OCI-LY7 (cell line): ENCODE results near the gene ASPRV1. TPM values are rescaled to one million over a fixed set of nuclear protein-coding genes. Genes with fewer than 3 reads are reported as not detected.

Experiments
- BruUV-seq: library from RNA; stranded (reverse); fragments of 400-500 nt; replicated peaks from 2 replicates; lab custom pipeline; 2021; lab: Mats Ljungman, UMichigan
- CTCF ChIA-PET: fragments of 300-600 bp; sonication (Branson Sonifier 250); formaldehyde crosslinking; loops from one replicate; lab custom pipeline; 2022; ENCODE audit warnings: antibody characterized with exemption; ENCODE audit not compliant: unreplicated experiment; lab: Charles Lee
- POLR2A ChIA-PET: fragments of 300-600 bp; sonication (Branson Sonifier 250); formaldehyde crosslinking; loops from one replicate; lab custom pipeline; 2022; ENCODE audit warnings: antibody characterized with exemption; lab: Charles Lee
- DNase-seq: peaks from one replicate; pipeline ENCODE4 v3.0.0-alpha.2; 2015; ENCODE audit warnings: low spot score
- H2AFZ ChIP-seq: fragments of 200-600 bp; sonication (generic), shearing (Covaris generic); 2 replicates; pipeline ENCODE4 v1.6.1; 2014; ENCODE audit warnings: mild to moderate bottlenecking, antibody characterized with exemption, low read length, moderate library complexity
- H3K27ac ChIP-seq: fragments of 200-600 bp; sonication (generic); 2 replicates; pipeline ENCODE4 v1.5.1; 2014; ENCODE audit warnings: mixed run types, low read depth, mild to moderate bottlenecking, moderate library complexity, low read length, inconsistent platforms; ENCODE audit not compliant: poor library complexity, severe bottlenecking
- H3K36me3 ChIP-seq: fragments of 200-600 bp; sonication (generic); 2 replicates; pipeline ENCODE4 v1.6.1; 2014; ENCODE audit warnings: mild to moderate bottlenecking, antibody characterized with exemption, low read length, moderate library complexity, mixed read lengths; ENCODE audit not compliant: insufficient read depth
- H3K4me1 ChIP-seq: fragments of 200-600 bp; sonication (generic); 2 replicates; pipeline ENCODE4 v1.5.1; 2014; ENCODE audit warnings: mild to moderate bottlenecking, low read length; ENCODE audit not compliant: insufficient read depth, poor library complexity, severe bottlenecking
- H3K4me2 ChIP-seq: fragments of 200-600 bp; sonication (generic); 2 replicates; pipeline ENCODE4 v1.6.1; 2014; ENCODE audit warnings: mild to moderate bottlenecking, low read length
- H3K4me3 ChIP-seq: fragments of 200-600 bp; sonication (generic); 2 replicates; pipeline ENCODE4 v1.5.1; 2014; ENCODE audit warnings: mild to moderate bottlenecking, low read depth, low read length; ENCODE audit not compliant: poor library complexity, severe bottlenecking
- H3K79me2 ChIP-seq: fragments of 200-600 bp; sonication (generic); 2 replicates; pipeline ENCODE4 v1.6.1; 2016; ENCODE audit warnings: low read depth, mild to moderate bottlenecking, low read length, moderate library complexity, mixed read lengths; ENCODE audit not compliant: insufficient read depth
- H3K9me2 ChIP-seq: fragments of 200-600 bp; sonication (generic); 2 replicates; pipeline ENCODE4 v1.6.1; 2016; ENCODE audit warnings: mild to moderate bottlenecking, low read length, mixed read lengths; ENCODE audit not compliant: insufficient read depth
- H3K9me3 ChIP-seq: fragments of 200-600 bp; sonication (generic); 2 replicates; pipeline ENCODE4 v1.6.1; 2014; ENCODE audit warnings: mild to moderate bottlenecking, mixed run types, low read length, mixed read lengths
- H4K20me1 ChIP-seq: fragments of 200-600 bp; sonication (generic); 2 replicates; pipeline ENCODE4 v1.6.1; 2014; ENCODE audit warnings: mild to moderate bottlenecking, antibody characterized with exemption, low read length, moderate library complexity, mixed read lengths; ENCODE audit not compliant: insufficient read depth
- EZH2phosphoT487 ChIP-seq: fragments of 200-600 bp; sonication (generic); IDR thresholded peaks from 2 replicates; pipeline ENCODE4 v1.6.1; 2018; ENCODE audit warnings: low read depth, borderline replicate concordance, mild to moderate bottlenecking, mixed run types, antibody characterized with exemption, low read length, moderate library complexity, mixed read lengths
- intact Hi-C: fragments of 100-400 bp; cut with micrococcal nuclease; formaldehyde crosslinking; loops from one replicate; pipeline ENCODE4 v1.10.0; 2022; ENCODE audit not compliant: unreplicated experiment
- total RNA-seq, 2 experiments: library from RNA; depleted of rRNA in 1 of 2; stranded (reverse); fragments of >200 nt in 1 of 2; shearing (Covaris generic) in 1 of 2; gene quantifications; 2 replicates each; pipeline ENCODE4 v1.2.3, GENCODE V29; 2014 to 2022
- TF ChIP-seq, protein P1 (sequence below): fragments of 200-600 bp; sonication (generic); conservative IDR thresholded peaks from 2 replicates; pipeline ENCODE4 v1.5.1; 2014; ENCODE audit warnings: mild to moderate bottlenecking, antibody characterized with exemption, low read length, moderate library complexity, mixed read lengths

The ASPRV1 gene
- total RNA-seq, 2 experiments from 2014 or later, result 1.3 to 1.4 TPM

DNA sequence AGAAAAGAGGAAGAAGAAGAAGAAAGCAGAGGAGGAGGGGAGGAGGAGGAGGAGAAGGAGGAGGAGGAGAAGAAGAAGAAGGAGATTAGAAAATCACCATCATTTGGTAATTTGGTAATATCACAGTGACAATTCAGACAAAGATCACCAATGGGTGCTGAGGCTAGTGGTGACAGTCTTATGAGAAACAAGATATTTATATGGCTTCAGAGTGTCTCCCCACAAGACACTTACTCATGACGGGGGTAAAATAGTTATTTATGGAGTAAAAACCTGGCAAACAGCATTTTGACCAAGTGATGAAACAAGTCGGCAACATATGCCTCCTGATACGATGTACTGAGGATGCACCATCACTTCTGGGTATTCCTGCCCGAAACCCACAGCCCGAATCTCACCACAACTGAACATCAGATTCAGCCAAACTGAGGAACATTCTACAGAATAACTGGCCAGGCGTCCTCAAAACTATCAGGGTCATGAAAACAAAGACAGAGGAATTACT, 4.9 kb downstream of the ASPRV1 start:
- ChIA-PET CTCF (no interaction called here), POLR2A (no interaction called here)
- Histone ChIP-seq H3K4me1 (no peaks in the 10 kb centered on the region), H3K79me2 (no peaks in the 10 kb centered on the region), H3K9me3 (no peaks in the 10 kb centered on the region), H3K36me3 (no peaks in the 10 kb centered on the region), H3K4me3 (no peak overlapping the region), H4K20me1 (no peaks in the 10 kb centered on the region), H3K9me2 (no peaks in the 10 kb centered on the region), H3K27ac (no peak overlapping the region), H3K4me2 (no peak overlapping the region), H2AFZ (no peak overlapping the region)
- DNase-seq, result no peak
- no peak for TF ChIP-seq EZH2phosphoT487
- TF ChIP-seq, protein P1, sequence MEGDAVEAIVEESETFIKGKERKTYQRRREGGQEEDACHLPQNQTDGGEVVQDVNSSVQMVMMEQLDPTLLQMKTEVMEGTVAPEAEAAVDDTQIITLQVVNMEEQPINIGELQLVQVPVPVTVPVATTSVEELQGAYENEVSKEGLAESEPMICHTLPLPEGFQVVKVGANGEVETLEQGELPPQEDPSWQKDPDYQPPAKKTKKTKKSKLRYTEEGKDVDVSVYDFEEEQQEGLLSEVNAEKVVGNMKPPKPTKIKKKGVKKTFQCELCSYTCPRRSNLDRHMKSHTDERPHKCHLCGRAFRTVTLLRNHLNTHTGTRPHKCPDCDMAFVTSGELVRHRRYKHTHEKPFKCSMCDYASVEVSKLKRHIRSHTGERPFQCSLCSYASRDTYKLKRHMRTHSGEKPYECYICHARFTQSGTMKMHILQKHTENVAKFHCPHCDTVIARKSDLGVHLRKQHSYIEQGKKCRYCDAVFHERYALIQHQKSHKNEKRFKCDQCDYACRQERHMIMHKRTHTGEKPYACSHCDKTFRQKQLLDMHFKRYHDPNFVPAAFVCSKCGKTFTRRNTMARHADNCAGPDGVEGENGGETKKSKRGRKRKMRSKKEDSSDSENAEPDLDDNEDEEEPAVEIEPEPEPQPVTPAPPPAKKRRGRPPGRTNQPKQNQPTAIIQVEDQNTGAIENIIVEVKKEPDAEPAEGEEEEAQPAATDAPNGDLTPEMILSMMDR, result no peak
- intact Hi-C loops, result no loop called here
- BruUV-seq, result no TSS peak

DNA sequence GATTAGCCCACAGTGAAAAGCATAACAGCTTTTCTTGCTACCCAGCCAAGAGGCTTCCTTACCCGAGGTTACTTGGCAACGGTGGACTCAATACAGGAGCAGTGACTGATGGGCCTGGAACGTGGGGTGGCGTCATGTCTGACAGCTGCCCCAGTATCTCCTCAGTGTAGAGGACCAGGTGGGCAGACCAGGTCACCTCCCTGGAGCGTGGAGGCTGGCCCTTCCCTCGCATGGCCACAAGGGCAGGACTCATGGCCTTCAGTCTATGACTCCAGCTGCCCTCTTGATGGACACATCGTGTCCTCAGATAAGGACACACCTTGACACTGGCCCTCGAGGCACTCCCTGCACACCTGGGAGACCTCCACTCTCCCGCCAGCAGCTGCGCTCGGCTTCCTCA, 6.4 kb downstream of the ASPRV1 start:
- no peak for DNase-seq
- POLR2A ChIA-PET, result interaction anchor here (0.5 kb wide), 1 partner anchor 11 kb away, joined by 3 read pairs; no protein-coding TSS in a partner anchor
- no peaks in the 10 kb centered on the region for H4K20me1 ChIP-seq
- CTCF ChIA-PET, result no interaction called here
- no peaks in the 10 kb centered on the region for H3K9me2 ChIP-seq
- no TSS peak for BruUV-seq
- no peaks in the 10 kb centered on the region for H3K9me3 ChIP-seq
- H3K4me1 ChIP-seq, result no peaks in the 10 kb centered on the region
- intact Hi-C loops, result no loop called here
- no peak overlapping the region for H3K4me2 ChIP-seq
- H3K4me3 ChIP-seq, result no peak overlapping the region
- no peaks in the 10 kb centered on the region for H3K79me2 ChIP-seq
- no peak overlapping the region for H2AFZ ChIP-seq
- H3K27ac ChIP-seq, result no peak overlapping the region
- H3K36me3 ChIP-seq, result no peaks in the 10 kb centered on the region
- TF ChIP-seq, protein P1, result no peak
- TF ChIP-seq EZH2phosphoT487, result no peak

DNA sequence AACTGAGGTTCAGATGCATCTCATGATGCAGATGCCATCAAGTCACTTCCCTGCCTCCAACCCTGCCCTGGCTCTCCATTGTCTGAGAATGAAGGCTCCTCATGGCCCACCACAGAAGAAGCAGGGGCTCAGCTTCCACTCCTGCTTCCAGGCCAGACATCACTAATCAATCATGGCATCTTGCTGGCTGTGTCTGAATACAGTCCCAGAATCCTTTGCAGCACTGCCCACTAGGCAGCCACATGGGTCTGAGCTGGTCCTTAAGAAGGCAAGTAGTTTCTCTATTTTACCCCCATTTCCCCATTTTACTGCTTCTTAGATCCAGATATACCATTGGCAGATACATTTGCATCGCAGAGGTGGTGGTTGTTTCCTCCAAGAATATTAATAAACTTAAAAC, 7.3 kb downstream of the ASPRV1 start:
- TF ChIP-seq, protein P1, result no peak
- no peak for TF ChIP-seq EZH2phosphoT487
- BruUV-seq, result no TSS peak
- Histone ChIP-seq H3K36me3 (no peaks in the 10 kb centered on the region), H3K27ac (no peak overlapping the region), H4K20me1 (no peaks in the 10 kb centered on the region), H3K4me3 (no peak overlapping the region), H3K4me1 (no peaks in the 10 kb centered on the region), H3K9me3 (no peaks in the 10 kb centered on the region), H2AFZ (peak overlapping the region; percentile 35; the same call in 1 of the 2 replicates), H3K9me2 (no peaks in the 10 kb centered on the region), H3K4me2 (no peak overlapping the region), H3K79me2 (no peaks in the 10 kb centered on the region)
- DNase-seq, result peak; percentile 6
- CTCF ChIA-PET, result no interaction called here
- POLR2A ChIA-PET, result interaction anchor here (0.6 kb wide), 1 partner anchor 382 kb away, joined by 4 read pairs; no protein-coding TSS in a partner anchor
- intact Hi-C loops, result no loop called here
